Mucosa of descending colon (tissue), 3 donors: ENCODE results near the gene SF3B3. TPM values are rescaled to one million over a fixed set of nuclear protein-coding genes. Genes with fewer than 3 reads are reported as not detected.

Source experiments
- ATAC-seq: fragments of 200-7000 bp; cut with Tn5 transposase; one replicate; pipeline ENCODE4 v1.9.1; 2020; ENCODE audit warnings: mild to moderate bottlenecking, moderate library complexity
- DNase-seq, 3 donors: peaks; one replicate each; pipeline ENCODE4 v3.0.0-alpha.2; 2020
- H3K36me3 ChIP-seq: fragments of 200-600 bp; one replicate; pipeline ENCODE4 v1.8.0; 2021; ENCODE audit warnings: low read depth, mild to moderate bottlenecking
- H3K4me1 ChIP-seq: fragments of 200-600 bp; one replicate; pipeline ENCODE4 v1.8.0; 2021; ENCODE audit warnings: low read depth, mild to moderate bottlenecking
- H3K4me3 ChIP-seq: fragments of 200-600 bp; one replicate; pipeline ENCODE4 v1.8.0; 2021; ENCODE audit warnings: mild to moderate bottlenecking
- H3K9me3 ChIP-seq: fragments of 200-600 bp; one replicate; pipeline ENCODE4 v1.8.0; 2021; ENCODE audit warnings: mild to moderate bottlenecking
- intact Hi-C, 2 donors: fragments of 100-400 bp; cut with DNase I in 1 of 2; cut with micrococcal nuclease in 1 of 2; formaldehyde crosslinking; loops; one replicate each; pipeline versions ENCODE4 v1.11.0 to v1.11.1; 2022; cut with DNase I, micrococcal nuclease
- total RNA-seq, 3 donors: library from RNA; stranded (reverse); fragmentation: NEBNext Ultra II Directional in 2 of 3; extraction: Animal tissue kit (Norgen Biotek cat#: 25700) in 2 of 3; gene quantifications; one replicate each; pipeline versions ENCODE4 v1.2.1 to v1.2.4, GENCODE V29; 2021 to 2023
- TF ChIP-seq, protein P1 (sequence below): fragments of 200-600 bp; IDR thresholded peaks from one replicate; pipeline ENCODE4 v1.8.0; 2022; ENCODE audit warnings: antibody characterized with exemption, mild to moderate bottlenecking
- donor health status: DM: no; HTN: no; CAD: no; lungs with moderate emphysema.
- donor health status: DM: no; HTN: no; CAD: no.
- donor health status: DM: no; HTN: yes; CAD: no.

SF3B3 gene
- total RNA-seq, 3 donors from 2014 or later, result 158 to 179 (median 173) TPM

DNA sequence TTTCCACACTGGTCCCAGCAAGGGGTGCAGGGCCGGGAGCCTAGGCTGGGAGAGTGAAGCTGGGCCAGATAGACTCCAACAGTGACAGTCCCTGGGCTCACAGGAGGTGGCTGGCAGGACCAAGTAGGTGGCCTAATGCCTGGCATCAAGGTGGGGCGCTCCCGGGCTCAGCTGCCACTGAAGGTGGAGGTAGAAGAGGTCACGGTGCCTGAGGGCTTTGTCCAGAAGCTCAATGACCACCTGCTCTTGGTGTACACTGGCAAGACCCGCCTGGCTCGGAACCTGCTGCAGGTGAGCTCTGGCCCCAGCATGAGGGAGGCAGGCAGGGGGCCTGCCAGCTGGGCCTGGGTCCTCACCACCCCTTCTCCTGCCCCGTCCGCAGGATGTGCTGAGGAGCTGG lies 45.4 kb upstream of the SF3B3 start:
- Histone ChIP-seq H3K4me1 (no peaks in the 10 kb centered on the region), H3K9me3 (no peaks in the 10 kb centered on the region), H3K4me3 (no peak overlapping the region), H3K36me3 (peaks cover 5% of the 10 kb centered on the region)
- ATAC-seq (no peak), DNase-seq (no peak)
- intact Hi-C loops, result no loop called here
- TF ChIP-seq, protein P1, sequence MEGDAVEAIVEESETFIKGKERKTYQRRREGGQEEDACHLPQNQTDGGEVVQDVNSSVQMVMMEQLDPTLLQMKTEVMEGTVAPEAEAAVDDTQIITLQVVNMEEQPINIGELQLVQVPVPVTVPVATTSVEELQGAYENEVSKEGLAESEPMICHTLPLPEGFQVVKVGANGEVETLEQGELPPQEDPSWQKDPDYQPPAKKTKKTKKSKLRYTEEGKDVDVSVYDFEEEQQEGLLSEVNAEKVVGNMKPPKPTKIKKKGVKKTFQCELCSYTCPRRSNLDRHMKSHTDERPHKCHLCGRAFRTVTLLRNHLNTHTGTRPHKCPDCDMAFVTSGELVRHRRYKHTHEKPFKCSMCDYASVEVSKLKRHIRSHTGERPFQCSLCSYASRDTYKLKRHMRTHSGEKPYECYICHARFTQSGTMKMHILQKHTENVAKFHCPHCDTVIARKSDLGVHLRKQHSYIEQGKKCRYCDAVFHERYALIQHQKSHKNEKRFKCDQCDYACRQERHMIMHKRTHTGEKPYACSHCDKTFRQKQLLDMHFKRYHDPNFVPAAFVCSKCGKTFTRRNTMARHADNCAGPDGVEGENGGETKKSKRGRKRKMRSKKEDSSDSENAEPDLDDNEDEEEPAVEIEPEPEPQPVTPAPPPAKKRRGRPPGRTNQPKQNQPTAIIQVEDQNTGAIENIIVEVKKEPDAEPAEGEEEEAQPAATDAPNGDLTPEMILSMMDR, result no peak

GRCh38 chr16:70478912-70479341 lies 44.7 kb upstream of the SF3B3 start:
- intact Hi-C loops, result no loop called here
- H3K36me3 ChIP-seq, result peaks cover 5% of the 10 kb centered on the region
- no peaks in the 10 kb centered on the region for H3K4me1 ChIP-seq
- H3K9me3 ChIP-seq, result no peaks in the 10 kb centered on the region
- ATAC-seq (no peak), DNase-seq (no peak)
- H3K4me3 ChIP-seq, result no peak overlapping the region
- TF ChIP-seq, protein P1, result no peak

- Histone ChIP-seq H3K4me3 (no peak overlapping the region), H3K36me3 (peaks cover under 1% of the 10 kb centered on the region), H3K4me1 (no peaks in the 10 kb centered on the region), H3K9me3 (no peaks in the 10 kb centered on the region)
- intact Hi-C loops, result no loop called here
- TF ChIP-seq, protein P1, result no peak
- ATAC-seq, result peak; percentile 64
- DNase-seq, result peak in 2 of 3 donors; percentile 29 to 55
These were observed 43.2 kb upstream of the SF3B3 start for GRCh38 chr16:70480127-70481105.

DNA sequence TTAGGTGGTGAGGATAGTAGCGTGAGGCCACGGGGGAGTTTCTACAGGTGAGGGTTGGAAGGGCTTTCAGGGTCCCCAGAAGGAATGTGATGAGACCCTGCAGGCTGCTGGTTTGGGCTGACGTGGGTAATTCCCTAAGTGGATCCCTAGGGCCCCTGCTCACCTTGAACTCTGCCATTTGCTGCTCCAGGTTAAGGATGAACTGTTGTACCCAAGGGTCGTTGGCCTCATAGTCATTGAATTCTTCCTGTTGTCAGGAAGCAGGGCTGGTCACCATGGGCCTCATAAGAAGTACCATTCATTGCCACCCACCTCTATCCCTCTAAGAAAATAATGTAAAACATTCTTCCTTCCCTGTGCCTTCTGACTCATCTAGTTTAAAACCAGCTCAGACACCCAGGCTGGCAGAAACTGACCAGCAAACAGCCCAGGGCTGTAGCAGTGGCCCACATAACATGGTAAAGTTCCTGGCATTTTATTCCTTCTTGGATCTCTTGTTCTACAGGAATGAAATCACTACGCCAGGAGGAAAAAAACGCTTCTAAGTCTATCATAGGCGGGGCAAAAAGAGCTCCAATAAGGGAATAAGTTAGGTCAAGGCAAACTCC lies 41.6 kb upstream of the SF3B3 start:
- H3K4me1 ChIP-seq, result no peaks in the 10 kb centered on the region
- intact Hi-C loops, result no loop called here
- H3K9me3 ChIP-seq, result no peaks in the 10 kb centered on the region
- no peak overlapping the region for H3K4me3 ChIP-seq
- no peaks in the 10 kb centered on the region for H3K36me3 ChIP-seq
- TF ChIP-seq, protein P1, result no peak
- ATAC-seq (no peak), DNase-seq (no peak)

DNA sequence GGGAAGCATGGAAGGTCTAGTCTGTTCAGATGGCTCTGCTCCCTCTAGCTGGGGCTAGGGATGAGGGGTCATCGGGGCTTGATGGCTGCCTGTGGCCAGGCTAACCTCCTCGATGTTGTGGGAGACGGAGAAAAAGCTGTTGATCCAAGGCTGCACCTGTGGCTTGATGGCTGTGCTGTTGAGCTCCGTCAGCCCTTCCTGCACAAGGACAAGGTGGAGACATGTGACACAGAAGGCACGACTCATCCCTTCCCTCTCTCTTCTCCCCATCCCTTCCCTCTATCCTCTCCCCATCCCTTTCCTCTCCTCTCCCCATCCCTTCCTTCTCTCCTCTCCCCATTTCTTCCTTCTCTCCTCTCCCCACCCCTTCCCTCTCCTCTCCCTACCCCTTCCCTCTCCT lies 41.0 kb upstream of the SF3B3 start:
- TF ChIP-seq, protein P1, result no peak
- Histone ChIP-seq H3K4me1 (no peaks in the 10 kb centered on the region), H3K9me3 (no peaks in the 10 kb centered on the region), H3K4me3 (no peak overlapping the region), H3K36me3 (no peaks in the 10 kb centered on the region)
- ATAC-seq, result no peak
- DNase-seq, result no peak
- intact Hi-C loops, result no loop called here
